Activated T-cell treated with anti-CD3 and anti-CD28 coated beads, Interleukin-2, amount 50 U/mL, for 72 hours (primary cell): ENCODE data around the gene TRIM26. TPM values are rescaled to one million over a fixed set of nuclear protein-coding genes. Genes with fewer than 3 reads are reported as not detected.

Source experiments
- ATAC-seq, 2 donors: fragments of 150-1000 bp; cut with Tn5 transposase; replicated peaks in 1 of 2; 2 replicates each; pipeline ENCODE4 v1.10.0; 2021; ENCODE audit warnings: moderate library complexity in 2 of 2, mild to moderate bottlenecking in 1 of 2
- DNase-seq, 2 donors: peaks; one replicate each; pipeline ENCODE4 v3.0.0; 2021 to 2022; ENCODE audit warnings: mixed read lengths in 1 of 2
- H3K27ac Mint-ChIP-seq: one replicate; pipeline ENCODE4 v1.8.0; 2022; ENCODE audit warnings: mild to moderate bottlenecking, moderate library complexity, mixed read lengths
- H3K27me3 Mint-ChIP-seq: one replicate; pipeline ENCODE4 v1.8.0; 2022; ENCODE audit warnings: low read depth, mixed read lengths
- H3K36me3 Mint-ChIP-seq, 2 donors: one replicate each; pipeline ENCODE4 v1.8.0; 2022; ENCODE audit warnings: mixed read lengths in 2 of 2, mild to moderate bottlenecking in 1 of 2; ENCODE audit not compliant: insufficient read depth in 2 of 2
- H3K4me1 Mint-ChIP-seq: one replicate; pipeline ENCODE4 v1.8.0; 2022; ENCODE audit warnings: low read depth, mixed read lengths
- H3K4me3 Mint-ChIP-seq, 2 donors: one replicate each; pipeline ENCODE4 v1.8.0; 2022; ENCODE audit warnings: mild to moderate bottlenecking in 2 of 2, mixed read lengths in 2 of 2, moderate library complexity in 2 of 2
- H3K9me3 Mint-ChIP-seq, 2 donors: one replicate each; pipeline ENCODE4 v1.8.0; 2022; ENCODE audit warnings: mixed read lengths in 2 of 2
- total RNA-seq, 2 donors: library from RNA; stranded (reverse); gene quantifications; one replicate each; pipeline ENCODE4 v1.2.3, GENCODE V29; 2022

Gene TRIM26
- total RNA-seq, 2 donors from 2014 or later, result 89.0 to 92.7 TPM

DNA sequence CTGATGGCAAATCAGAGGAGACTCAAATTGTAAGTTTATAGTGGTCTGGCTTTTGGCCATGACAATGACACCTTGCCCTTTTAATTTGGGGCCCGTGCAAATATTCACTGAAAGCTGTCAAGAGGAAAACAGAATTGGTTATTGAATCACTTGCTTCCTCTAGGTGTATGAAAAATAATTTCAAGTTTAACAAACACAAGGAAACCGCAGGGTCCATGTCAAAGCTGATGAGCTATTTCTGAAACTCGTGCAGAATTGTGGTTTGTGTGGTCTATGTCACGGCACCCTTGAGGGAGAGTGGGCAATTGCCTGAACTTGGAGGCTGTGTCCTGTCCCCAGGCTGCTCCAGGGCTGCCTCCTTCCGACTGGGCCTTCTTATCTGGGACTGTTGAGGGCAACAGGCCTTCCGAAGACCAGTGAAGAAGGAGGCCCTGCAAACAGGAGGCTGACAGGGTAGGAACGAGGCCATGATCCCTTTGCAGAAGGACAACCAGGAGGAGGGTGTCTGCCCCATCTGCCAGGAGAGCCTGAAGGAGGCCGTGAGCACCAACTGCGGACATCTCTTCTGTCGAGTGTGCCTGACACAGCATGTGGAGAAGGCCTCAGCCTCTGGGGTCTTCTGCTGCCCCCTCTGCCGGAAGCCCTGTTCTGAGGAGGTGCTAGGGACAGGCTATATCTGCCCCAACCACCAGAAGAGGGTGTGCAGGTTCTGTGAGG is 76.5 kb downstream of the TRIM26 start:
- Mint-ChIP-seq H3K4me1 (peaks cover 8% of the 10 kb centered on the region), H3K9me3 (no peaks in the 10 kb centered on the region), H3K27me3 (peaks cover 60% of the 10 kb centered on the region), H3K36me3 (no peaks in the 10 kb centered on the region), H3K27ac (no peak overlapping the region), H3K4me3 (no peak overlapping the region)
- DNase-seq, result peak in 1 of 2 donors; percentile 21
- ATAC-seq, result peak; percentile 74 to 79

DNA sequence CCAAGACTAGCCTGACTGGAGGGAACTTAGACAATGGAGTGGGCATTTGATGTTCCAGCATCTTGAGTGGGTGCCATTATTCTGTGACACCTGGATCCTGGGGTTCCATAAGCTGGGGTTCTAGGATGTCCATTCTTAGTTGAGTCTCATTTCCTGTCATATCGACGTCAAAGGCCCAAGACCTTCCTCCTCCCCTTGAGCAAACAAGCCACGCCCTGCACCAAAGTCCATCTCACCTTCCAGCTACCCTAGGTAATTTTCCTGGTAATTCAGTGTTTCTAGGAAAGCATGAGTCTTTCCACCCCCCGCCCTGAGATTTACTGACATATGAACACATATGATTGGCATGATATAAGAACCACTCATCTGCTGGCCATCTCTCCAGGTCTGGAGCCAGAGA is 77.4 kb downstream of the TRIM26 start, which contains the start of gene TRIM40:
Gene TRIM40, plus strand, starts transcription at position 384 of the 400 bp plus-strand sequence. CDS start 897 bp downstream, outside the sequence.
- Mint-ChIP-seq H3K36me3 (no peaks in the 10 kb centered on the region), H3K27me3 (peaks cover 60% of the 10 kb centered on the region), H3K4me3 (no peak within 1 kb of the TSS), H3K4me1 (peaks cover 12% of the 10 kb centered on the region), H3K27ac (no peak within 1 kb of the TSS), H3K9me3 (no peaks in the 10 kb centered on the region)
- DNase-seq (no peak), ATAC-seq (no peak)

- DNase-seq (no peak), ATAC-seq (no peak)
- H3K27me3 Mint-ChIP-seq, result peaks cover 60% of the 10 kb centered on the region
- H3K4me1 Mint-ChIP-seq, result peaks cover 18% of the 10 kb centered on the region
- no peaks in the 10 kb centered on the region for H3K9me3 Mint-ChIP-seq
- no peak overlapping the region for H3K27ac Mint-ChIP-seq
- no peaks in the 10 kb centered on the region for H3K36me3 Mint-ChIP-seq
- H3K4me3 Mint-ChIP-seq, result no peak overlapping the region
These were observed 78.1 kb downstream of the TRIM26 start for GRCh38 chr6:30135147-30135546.

Other genes starting within 250 kb of the TRIM26 start
- gene POLR1H, start 152.1 kb downstream of the TRIM26 start, total RNA-seq, result 10 to 100 TPM; 77.1 to 81.9 TPM
- 10 to 100 TPM; 54.1 to 63.1 TPM for gene PPP1R11, start 146.2 kb downstream of the TRIM26 start, total RNA-seq
- gene RNF39, start 137.6 kb downstream of the TRIM26 start, total RNA-seq, result not detected
- gene TRIM31, start 100.3 kb downstream of the TRIM26 start, total RNA-seq, result under 1 TPM in 1 of 2 donors, not detected in 1; 0.12 TPM
- gene TRIM40, start 77.3 kb downstream of the TRIM26 start, total RNA-seq, result not detected
- gene TRIM10, start 52.2 kb downstream of the TRIM26 start, total RNA-seq, result under 1 TPM in 1 of 2 donors, not detected in 1; 0.39 TPM
- under 1 TPM; 0.84 to 0.95 TPM for gene TRIM15, start 49.9 kb downstream of the TRIM26 start, total RNA-seq
- gene TRIM39, start 113.5 kb upstream of the TRIM26 start, total RNA-seq, result 10 to 100 TPM; 18.8 to 20.0 TPM
- gene RPP21, start 131.8 kb upstream of the TRIM26 start, total RNA-seq, result 10 to 100 TPM; 26.4 to 31.1 TPM